Gastrocnemius medialis (tissue), 4 donors: ENCODE data around the gene SHANK1.

Source experiments
- CTCF ChIP-seq, 5 experiments: fragments of 450-650 bp in 3 of 5; fragments of 200-600 bp in 2 of 5; sonication (generic) in 2 of 5; IDR thresholded peaks in 4 of 5; conservative IDR thresholded peaks in 1 of 5; 1 replicate in 4 of 5; 2 replicates in 1 of 5; pipeline ENCODE4 v1.5.1; 2016 to 2019; ENCODE audit warnings: antibody characterized with exemption in 5 of 5, mild to moderate bottlenecking in 3 of 5, moderate library complexity in 3 of 5
- POLR2A ChIP-seq, 2 donors: fragments of 450-650 bp; IDR thresholded peaks; one replicate each; pipeline ENCODE4 v1.6.1; 2017; ENCODE audit warnings: antibody characterized with exemption in 2 of 2, mild to moderate bottlenecking in 2 of 2, moderate library complexity in 2 of 2

DNA sequence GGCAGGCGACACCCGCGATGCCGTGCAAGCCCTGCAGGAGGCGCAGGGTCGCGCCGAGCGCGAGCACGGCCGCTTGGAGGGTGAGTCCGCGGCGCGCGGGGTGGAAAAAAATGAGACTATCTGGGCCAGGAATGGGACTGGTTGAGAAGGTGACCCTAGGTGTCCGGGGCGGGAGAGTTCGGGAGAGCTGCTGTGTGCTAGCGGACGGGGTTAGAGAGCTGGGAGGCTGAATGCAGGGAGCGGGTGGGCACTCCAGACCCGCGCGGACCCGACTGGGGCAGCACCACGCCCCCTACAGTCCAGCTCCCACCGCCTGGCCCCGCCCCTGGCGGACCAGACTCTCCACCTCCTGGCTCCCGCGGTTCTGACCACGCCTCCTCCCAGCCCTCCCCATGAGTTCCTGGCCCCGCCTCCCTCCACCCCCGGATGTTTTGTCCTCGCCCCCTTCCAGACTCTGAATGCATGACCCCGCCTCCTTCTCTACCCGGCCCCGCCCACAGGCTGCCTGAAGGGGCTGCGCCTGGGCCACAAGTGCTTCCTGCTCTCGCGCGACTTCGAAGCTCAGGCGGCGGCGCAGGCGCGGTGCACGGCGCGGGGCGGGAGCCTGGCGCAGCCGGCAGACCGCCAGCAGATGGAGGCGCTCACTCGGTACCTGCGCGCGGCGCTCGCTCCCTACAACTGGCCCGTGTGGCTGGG is 5.1 kb upstream of the SHANK1 start:
- peak; percentile 20 to 67 (median 44) for TF ChIP-seq CTCF (IDR thresholded peaks at IDR 0.05 in 4 of 5, conservative IDR thresholded peaks at IDR 0.05 in 1 of 5)
- peak; percentile 14 to 32 for TF ChIP-seq POLR2A (IDR thresholded peaks at IDR 0.05)
